HUES48 (cell line): Measurements from ENCODE around the gene RGS4.
"Not testable (repeated sequence)": the region's sequence is repeated elsewhere in the genome, so short reads cannot be mapped to it uniquely, and the experiment has no call there.

ENCODE experiments used
- H3K27ac ChIP-seq: one replicate; pipeline ENCODE4 v1.7.0; 2013; ENCODE audit warnings: low read depth, low read length, inconsistent platforms
- H3K27me3 ChIP-seq: 2 replicates; pipeline ENCODE4 v1.6.1; 2013; ENCODE audit warnings: mild to moderate bottlenecking, low read length; ENCODE audit not compliant: control insufficient read depth, insufficient read depth
- H3K36me3 ChIP-seq: 2 replicates; pipeline ENCODE4 v1.6.1; 2013; ENCODE audit warnings: low read length; ENCODE audit not compliant: control insufficient read depth, insufficient read depth
- H3K4me1 ChIP-seq: 2 replicates; pipeline ENCODE4 v1.6.1; 2013; ENCODE audit warnings: mild to moderate bottlenecking, low read length; ENCODE audit not compliant: control insufficient read depth, insufficient read depth
- H3K4me3 ChIP-seq: 2 replicates; pipeline ENCODE4 v1.5.1; 2013; ENCODE audit warnings: mild to moderate bottlenecking, low read depth, low read length
- H3K9ac ChIP-seq: 2 replicates; pipeline ENCODE4 v1.6.1; 2013; ENCODE audit warnings: mild to moderate bottlenecking, low read depth, low read length, moderate library complexity
- H3K9me3 ChIP-seq: 2 replicates; pipeline ENCODE4 v1.6.1; 2013; ENCODE audit warnings: low read length; ENCODE audit not compliant: control insufficient read depth, insufficient read depth

RGS4 gene

GRCh38 chr1:163083690-163084089 lies 14.5 kb downstream of the RGS4 start:
- H3K27ac ChIP-seq: no peak overlapping the region
- H3K36me3 ChIP-seq: no peaks in the 10 kb centered on the region
- no peaks in the 10 kb centered on the region for H3K27me3 ChIP-seq
- no peaks in the 10 kb centered on the region for H3K9me3 ChIP-seq
- H3K4me3 ChIP-seq: no peak overlapping the region
- no peaks in the 10 kb centered on the region for H3K4me1 ChIP-seq
- no peak overlapping the region for H3K9ac ChIP-seq

GRCh38 chr1:163084330-163084729 lies 15.2 kb downstream of the RGS4 start:
- Histone ChIP-seq H3K9me3 (no peaks in the 10 kb centered on the region), H3K36me3 (no peaks in the 10 kb centered on the region), H3K27ac (no peak overlapping the region)

GRCh38 chr1:163085041-163085903 lies 16.1 kb downstream of the RGS4 start:
- Histone ChIP-seq H3K36me3 (no peaks in the 10 kb centered on the region), H3K27me3 (no peaks in the 10 kb centered on the region), H3K9me3 (no peaks in the 10 kb centered on the region), H3K27ac (no peak overlapping the region), H3K4me3 (no peak overlapping the region), H3K9ac (no peak overlapping the region), H3K4me1 (no peaks in the 10 kb centered on the region)

More at GRCh38 chr1:163084330-163084729, 15.2 kb downstream of the RGS4 start:
- Histone ChIP-seq H3K27me3 (no peaks in the 10 kb centered on the region), H3K4me1 (no peaks in the 10 kb centered on the region), H3K4me3 (no peak overlapping the region), H3K9ac (no peak overlapping the region)

- no peak overlapping the region for H3K27ac ChIP-seq
- no peak overlapping the region for H3K9ac ChIP-seq
- no peaks in the 10 kb centered on the region for H3K9me3 ChIP-seq
- H3K4me3 ChIP-seq: no peak overlapping the region
- no peaks in the 10 kb centered on the region for H3K27me3 ChIP-seq
- no peaks in the 10 kb centered on the region for H3K36me3 ChIP-seq
- no peaks in the 10 kb centered on the region for H3K4me1 ChIP-seq
These were observed 16.7 kb downstream of the RGS4 start for GRCh38 chr1:163085904-163086268.

- not testable (repeated sequence) for H3K9me3 ChIP-seq, H3K36me3 ChIP-seq, H3K4me1 ChIP-seq, H3K4me3 ChIP-seq, H3K27me3 ChIP-seq, H3K9ac ChIP-seq, H3K27ac ChIP-seq
These were observed 20.0 kb downstream of the RGS4 start for GRCh38 chr1:163089117-163089516.

- Histone ChIP-seq H3K4me3 (no peak overlapping the region), H3K9ac (no peak overlapping the region), H3K36me3 (no peaks in the 10 kb centered on the region), H3K4me1 (no peaks in the 10 kb centered on the region), H3K27me3 (no peaks in the 10 kb centered on the region), H3K9me3 (no peaks in the 10 kb centered on the region), H3K27ac (no peak overlapping the region)
These were observed 21.3 kb downstream of the RGS4 start for GRCh38 chr1:163090321-163090945.

GRCh38 chr1:163093169-163093568 lies 24.0 kb downstream of the RGS4 start:
- Histone ChIP-seq H3K4me1 (no peaks in the 10 kb centered on the region), H3K9me3 (no peaks in the 10 kb centered on the region), H3K9ac (no peak overlapping the region), H3K27ac (no peak overlapping the region), H3K27me3 (no peaks in the 10 kb centered on the region), H3K36me3 (no peaks in the 10 kb centered on the region), H3K4me3 (no peak overlapping the region)

GRCh38 chr1:163093579-163093978 lies 24.4 kb downstream of the RGS4 start:
- no peak overlapping the region for H3K4me3 ChIP-seq
- H3K9ac ChIP-seq: no peak overlapping the region
- H3K9me3 ChIP-seq: no peaks in the 10 kb centered on the region
- no peak overlapping the region for H3K27ac ChIP-seq
- no peaks in the 10 kb centered on the region for H3K4me1 ChIP-seq
- H3K27me3 ChIP-seq: no peaks in the 10 kb centered on the region
- H3K36me3 ChIP-seq: no peaks in the 10 kb centered on the region

GRCh38 chr1:163094182-163094581 lies 25.0 kb downstream of the RGS4 start:
- H3K27ac ChIP-seq: no peak overlapping the region
- no peak overlapping the region for H3K9ac ChIP-seq
- H3K27me3 ChIP-seq: no peaks in the 10 kb centered on the region
- no peaks in the 10 kb centered on the region for H3K36me3 ChIP-seq
- no peaks in the 10 kb centered on the region for H3K4me1 ChIP-seq
- no peaks in the 10 kb centered on the region for H3K9me3 ChIP-seq
- H3K4me3 ChIP-seq: no peak overlapping the region

GRCh38 chr1:163094589-163094988 lies 25.4 kb downstream of the RGS4 start:
- no peaks in the 10 kb centered on the region for H3K36me3 ChIP-seq
- H3K4me3 ChIP-seq: no peak overlapping the region
- no peak overlapping the region for H3K9ac ChIP-seq
- H3K4me1 ChIP-seq: no peaks in the 10 kb centered on the region
- no peak overlapping the region for H3K27ac ChIP-seq
- H3K27me3 ChIP-seq: no peaks in the 10 kb centered on the region
- no peaks in the 10 kb centered on the region for H3K9me3 ChIP-seq

GRCh38 chr1:163095213-163095612 lies 26.1 kb downstream of the RGS4 start:
- no peak overlapping the region for H3K4me3 ChIP-seq
- no peaks in the 10 kb centered on the region for H3K36me3 ChIP-seq
- no peaks in the 10 kb centered on the region for H3K4me1 ChIP-seq
- no peak overlapping the region for H3K9ac ChIP-seq
- H3K9me3 ChIP-seq: no peaks in the 10 kb centered on the region
- no peaks in the 10 kb centered on the region for H3K27me3 ChIP-seq
- no peak overlapping the region for H3K27ac ChIP-seq
